Fibroblast of gingiva (primary cell): ENCODE data around the gene ALX3.
A peak's percentile ranks its signal among the peaks of the same experiment; 100 is the strongest.
"Not testable (repeated sequence)": the region's sequence is repeated elsewhere in the genome, so short reads cannot be mapped to it uniquely, and the experiment has no call there.

Source experiments
- DNase-seq: peaks from one replicate; pipeline ENCODE4 v3.0.0-alpha.2; 2011; ENCODE audit warnings: low read depth

ALX3 gene

GRCh38 chr1:110089561-110090275 lies 19.2 kb upstream of the ALX3 start:
- no peak for DNase-seq

GRCh38 chr1:110088739-110089316 lies 18.4 kb upstream of the ALX3 start:
- no peak for DNase-seq

GRCh38 chr1:110087812-110088738 lies 17.6 kb upstream of the ALX3 start:
- peak; percentile 37 for DNase-seq

- no peak for DNase-seq
Observed at GRCh38 chr1:110086961-110087360, 16.5 kb upstream of the ALX3 start.

GRCh38 chr1:110085671-110086070 lies 15.2 kb upstream of the ALX3 start:
- no peak for DNase-seq

GRCh38 chr1:110084227-110085078 lies 14.0 kb upstream of the ALX3 start:
- peak; percentile 29 for DNase-seq

GRCh38 chr1:110083866-110084226 lies 13.4 kb upstream of the ALX3 start:
- DNase-seq, result no peak

GRCh38 chr1:110083061-110083865 lies 12.8 kb upstream of the ALX3 start:
- DNase-seq, result no peak

- DNase-seq, result no peak
Observed at GRCh38 chr1:110082477-110082876, 12.0 kb upstream of the ALX3 start.

- no peak for DNase-seq
Observed at GRCh38 chr1:110081061-110081460, 10.6 kb upstream of the ALX3 start.

- not testable (repeated sequence) for DNase-seq
Observed at GRCh38 chr1:110079995-110080394, 9.5 kb upstream of the ALX3 start.

GRCh38 chr1:110076789-110077500 lies 6.5 kb upstream of the ALX3 start:
- no peak for DNase-seq

- DNase-seq, result no peak
Observed at GRCh38 chr1:110074166-110074565, 3.7 kb upstream of the ALX3 start.

GRCh38 chr1:110070282-110070669 lies 196 bp downstream of the ALX3 start:
- DNase-seq, result no peak

GRCh38 chr1:110069404-110070281 lies 829 bp downstream of the ALX3 start:
- no peak for DNase-seq

- DNase-seq, result no peak
Observed at GRCh38 chr1:110068646-110069403, 1.6 kb downstream of the ALX3 start.

- no peak for DNase-seq
Observed at GRCh38 chr1:110067893-110068645, 2.4 kb downstream of the ALX3 start.

GRCh38 chr1:110067479-110067892 lies 3.0 kb downstream of the ALX3 start:
- no peak for DNase-seq
